HepG2 (cell line): ENCODE results near the gene ALG14. TPM values are rescaled to one million over a fixed set of nuclear protein-coding genes. Genes with fewer than 3 reads are reported as not detected.

ENCODE experiments used
- ATAC-seq: fragments of 200-7000 bp; cut with Tn5 transposase; 3 replicates; pipeline ENCODE4 v1.9.1; 2020; ENCODE audit warnings: mild to moderate bottlenecking, moderate library complexity
- BruUV-seq: library from RNA; stranded (reverse); fragments of 400-500 nt; replicated peaks from 2 replicates; lab custom pipeline; 2021; lab: Mats Ljungman, UMichigan
- CTCF ChIA-PET: fragments of 300-600 bp; formaldehyde crosslinking; extraction: SDS; loops from one replicate; lab custom pipeline; 2021; ENCODE audit warnings: low total read pairs, inconsistent platforms, low intra/inter-chr PET ratio; lab: Yijun Ruan, JAX
- POLR2A ChIA-PET: fragments of 350-600 bp; sonication (Branson Sonifier 250); formaldehyde crosslinking; loops from one replicate; lab custom pipeline; 2020; ENCODE audit warnings: antibody characterized with exemption, inconsistent platforms; lab: Yijun Ruan, JAX
- DNase-seq: peaks from one replicate; pipeline ENCODE4 v3.0.0-alpha.2; 2015; ENCODE audit warnings: low spot score
- FAIRE-seq: peaks from 3 replicates; lab custom pipeline; 2011; peaks lifted over from hg19 to GRCh38; lab: Jason Lieb, UNC
- H2AFZ ChIP-seq: one replicate; pipeline ENCODE4 v1.6.1; 2011; ENCODE audit warnings: low read length, inconsistent platforms
- H3K27ac ChIP-seq: fragments of 300-600 bp; 3 replicates; pipeline ENCODE4 v1.8.0; 2011; ENCODE audit warnings: mixed run types, mild to moderate bottlenecking, mixed read lengths, low read length, inconsistent platforms; ENCODE audit not compliant: insufficient read depth; ENCODE audit errors: extremely low read length
- H3K27me3 ChIP-seq, 2 experiments: fragments of 200-600 bp in 1 of 2; 2 replicates in 1 of 2; 3 replicates in 1 of 2; pipeline versions ENCODE4 v1.6.0 to v1.8.0; 2011; ENCODE audit warnings: low read length in 2 of 2, mild to moderate bottlenecking in 2 of 2, moderate library complexity in 2 of 2, inconsistent platforms in 1 of 2; ENCODE audit not compliant: insufficient read depth in 2 of 2, control insufficient read depth in 1 of 2
- H3K36me3 ChIP-seq, 2 experiments: fragments of 200-600 bp in 1 of 2; replicated peaks in 1 of 2; 2 replicates in 1 of 2; 3 replicates in 1 of 2; pipeline versions ENCODE4 v1.5.1 to v1.8.0; 2011; ENCODE audit warnings: low read length in 2 of 2, inconsistent platforms in 1 of 2; ENCODE audit not compliant: insufficient read depth in 2 of 2, control insufficient read depth in 1 of 2
- H3K4me1 ChIP-seq: 2 replicates; pipeline ENCODE4 v1.5.1; 2012; ENCODE audit warnings: low read length, inconsistent platforms; ENCODE audit not compliant: insufficient read depth
- H3K4me2 ChIP-seq: 2 replicates; pipeline ENCODE4 v1.6.0; 2011; ENCODE audit warnings: low read depth, low read length, inconsistent platforms
- H3K4me3 ChIP-seq, 3 experiments: fragments of 200-600 bp in 1 of 3; sonication (generic), shearing (Covaris generic) in 1 of 3; replicated peaks in 1 of 3; 2 replicates each; pipeline ENCODE4 v1.5.1; 2011 to 2016; ENCODE audit warnings: low read length in 3 of 3, inconsistent platforms in 2 of 3, low read depth in 2 of 3, mild to moderate bottlenecking in 2 of 3, control low read depth in 1 of 3, mixed read lengths in 1 of 3; ENCODE audit not compliant: insufficient read depth in 1 of 3
- H3K79me2 ChIP-seq: one replicate; pipeline ENCODE4 v1.6.1; 2011; ENCODE audit warnings: low read length, inconsistent platforms; ENCODE audit not compliant: insufficient read depth
- H3K9ac ChIP-seq: 2 replicates; pipeline ENCODE4 v1.6.0; 2011; ENCODE audit warnings: mild to moderate bottlenecking, low read depth, low read length, inconsistent platforms; ENCODE audit not compliant: insufficient read depth
- H3K9me3 ChIP-seq: 2 replicates; pipeline ENCODE4 v1.5.1; 2012; ENCODE audit warnings: mild to moderate bottlenecking, low read length
- H4K20me1 ChIP-seq: 2 replicates; pipeline ENCODE4 v1.6.0; 2011; ENCODE audit warnings: inconsistent platforms, mild to moderate bottlenecking, low read length, moderate library complexity; ENCODE audit not compliant: insufficient read depth
- ARID5B ChIP-seq: IDR thresholded peaks from 2 replicates; pipeline ENCODE4 v1.4.0; 2020; ENCODE audit warnings: mild to moderate bottlenecking, missing genetic modification reagents
- FOXJ3 ChIP-seq: sonication (generic); formaldehyde crosslinking; IDR thresholded peaks from 2 replicates; pipeline ENCODE4 v1.4.0; 2020; ENCODE audit warnings: missing genetic modification reagents, mild to moderate bottlenecking, borderline replicate concordance
- GATA4 ChIP-seq: sonication (generic); IDR thresholded peaks from 2 replicates; pipeline ENCODE4 v1.6.1; 2016; ENCODE audit warnings: antibody characterized with exemption, low read depth, borderline replicate concordance
- GATAD2A ChIP-seq: IDR thresholded peaks from 2 replicates; pipeline ENCODE4 v1.6.1; 2016
- HOMEZ ChIP-seq: IDR thresholded peaks from 2 replicates; pipeline ENCODE4 v1.6.1; 2016; ENCODE audit warnings: low read depth
- KDM5A ChIP-seq: fragments of 200-600 bp; sonication (generic); IDR thresholded peaks from 2 replicates; pipeline ENCODE4 v1.7.0; 2018; ENCODE audit warnings: antibody characterized with exemption, mild to moderate bottlenecking, low read length, borderline replicate concordance
- MLLT10 ChIP-seq: sonication (generic); formaldehyde crosslinking; IDR thresholded peaks from 2 replicates; pipeline ENCODE4 v1.4.0; 2020; ENCODE audit warnings: missing genetic modification reagents
- MTF1 ChIP-seq: sonication (generic); formaldehyde crosslinking; IDR thresholded peaks from 2 replicates; pipeline ENCODE4 v1.5.0; 2020; ENCODE audit warnings: missing genetic modification reagents
- NFKBIZ ChIP-seq: IDR thresholded peaks from 2 replicates; pipeline ENCODE4 v1.6.1; 2018; ENCODE audit warnings: missing genetic modification reagents, missing compliant biosample characterization
- TEAD2 ChIP-seq: sonication (generic); formaldehyde crosslinking; IDR thresholded peaks from 2 replicates; pipeline ENCODE4 v1.9.0; 2021; ENCODE audit warnings: missing genetic modification reagents
- WIZ ChIP-seq: sonication (generic); formaldehyde crosslinking; IDR thresholded peaks from 2 replicates; pipeline ENCODE4 v1.5.1; 2020; ENCODE audit warnings: mild to moderate bottlenecking, missing genetic modification reagents
- YEATS4 ChIP-seq: sonication (generic); formaldehyde crosslinking; IDR thresholded peaks from 2 replicates; pipeline ENCODE4 v1.4.0; 2020; ENCODE audit warnings: missing genetic modification reagents, borderline replicate concordance
- ZNF296 ChIP-seq: sonication (generic); formaldehyde crosslinking; conservative IDR thresholded peaks from 2 replicates; pipeline ENCODE4 v1.5.0; 2020; ENCODE audit warnings: mild to moderate bottlenecking, missing genetic modification reagents
- ZNF557 ChIP-seq: sonication (generic); formaldehyde crosslinking; IDR thresholded peaks from 2 replicates; pipeline ENCODE4 v1.4.0; 2020; ENCODE audit warnings: missing genetic modification reagents
- WGBS: methylation state at CpG from one replicate; pipeline ENCODE4 v1.1.6; 2017; ENCODE audit warnings: low lambda C conversion rate; 5-methylcytosine and 5-hydroxymethylcytosine counted together
- in situ Hi-C: cut with HindIII; loops from 2 replicates; pipeline ENCODE4 v1.10.0; 2017; ENCODE audit warnings: low pct_unique_long_range_greater_than_20kb; ENCODE audit not compliant: extremely low pct_ligation_motif_present
- intact Hi-C: fragments of 100-400 bp; cut with micrococcal nuclease; formaldehyde crosslinking; loops from one replicate; pipeline ENCODE4 v1.10.0; 2022; ENCODE audit not compliant: unreplicated experiment
- polyA plus RNA-seq, 8 experiments: library from polyadenylated mRNA; depleted of rRNA in 3 of 8; stranded (reverse) in 7 of 8; unstranded in 1 of 8; fragments of >200 nt; fragmentation: Illumina TruSeq in 4 of 8; extraction: Trizol in 4 of 8; gene quantifications; 2 replicates each; pipeline versions ENCODE4 v1.2.1 to v1.2.3, GENCODE V29; 2011 to 2016; ENCODE audit warnings: low read depth in 4 of 8, missing spikeins in 1 of 8, mixed read lengths in 1 of 8; ENCODE audit not compliant: insufficient read depth in 1 of 8
- total RNA-seq, 5 experiments: library from RNA; depleted of rRNA; stranded (reverse); fragments of >200 nt; fragmentation: Illumina TruSeq; extraction: Trizol; gene quantifications; 2 replicates each; pipeline ENCODE4 v1.2.3, GENCODE V29; 2016; ENCODE audit warnings: low read depth in 1 of 5

Gene ALG14
- total and polyA plus RNA-seq, 2 of the 13 experiments (the other 11 are each of a cell fraction or from before 2014, with no cell fraction given): 4.5 to 12.7 TPM

DNA sequence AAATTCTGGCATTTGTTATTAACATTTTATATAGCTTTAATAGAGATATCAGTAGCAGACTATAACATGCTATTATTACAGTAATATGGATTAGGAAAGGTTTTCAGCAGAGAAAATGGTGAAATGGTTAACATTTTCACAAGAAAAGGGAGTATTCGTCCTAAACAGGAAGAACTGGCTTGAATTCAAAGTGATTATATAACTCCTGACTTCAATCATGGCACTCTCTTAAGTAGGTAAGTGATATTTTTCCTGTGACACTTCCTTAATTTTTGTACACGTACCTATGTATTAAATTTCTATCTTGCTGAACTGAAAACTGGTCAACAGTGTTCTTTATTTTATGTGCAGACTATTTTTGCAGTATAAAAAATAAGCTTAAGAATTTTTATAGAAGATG is 77.9 kb downstream of the ALG14 start:
- DNase-seq: no peak
- WGBS: 91% methylated on average over 2 of the region's 2 CpGs
- no peak overlapping the region for H3K4me3 ChIP-seq
- H3K9ac ChIP-seq: no peak overlapping the region
- in situ Hi-C loops (no loop called here), intact Hi-C loops (no loop called here)
- no TSS peak for BruUV-seq
- CTCF ChIA-PET: no interaction called here
- POLR2A ChIA-PET: no interaction called here
- H3K79me2 ChIP-seq: no peaks in the 10 kb centered on the region
- H3K36me3 ChIP-seq: no peaks in the 10 kb centered on the region
- H3K9me3 ChIP-seq: no peaks in the 10 kb centered on the region
- H3K4me1 ChIP-seq: peaks cover 21% of the 10 kb centered on the region
- no peak overlapping the region for H3K27ac ChIP-seq
- no peak overlapping the region for H3K4me2 ChIP-seq
- ATAC-seq: no peak
- no peak for FAIRE-seq
- TF ChIP-seq FOXJ3 (CRISPR knock-in tag) (no peak), ZNF296 (CRISPR knock-in tag) (no peak), KDM5A (no peak), YEATS4 (CRISPR knock-in tag) (no peak), MLLT10 (CRISPR knock-in tag) (no peak), NFKBIZ (CRISPR knock-in tag) (no peak), TEAD2 (CRISPR knock-in tag) (no peak), GATA4 (no peak)
- H4K20me1 ChIP-seq: no peaks in the 10 kb centered on the region
- H2AFZ ChIP-seq: no peak overlapping the region
- H3K27me3 ChIP-seq: no peaks in the 10 kb centered on the region; a peak in 1 of 5 replicates

GRCh38 chr1:94993931-94994645 is 78.7 kb downstream of the ALG14 start:
- Histone ChIP-seq H3K4me1 (peaks cover 21% of the 10 kb centered on the region), H3K9me3 (no peaks in the 10 kb centered on the region), H4K20me1 (no peaks in the 10 kb centered on the region), H3K27me3 (no peaks in the 10 kb centered on the region; a peak in 1 of 5 replicates), H3K9ac (no peak overlapping the region), H3K36me3 (no peaks in the 10 kb centered on the region), H3K4me3 (no peak overlapping the region), H2AFZ (no peak overlapping the region), H3K79me2 (no peaks in the 10 kb centered on the region), H3K27ac (peak overlapping the region; percentile 30), H3K4me2 (no peak overlapping the region)
- in situ Hi-C loops (no loop called here), intact Hi-C loops (no loop called here)
- DNase-seq (peak; percentile 24), ATAC-seq (peak; percentile 25; the same call in 1 of the 3 replicates), FAIRE-seq (no peak)
- 55% methylated on average over 4 of the region's 4 CpGs for WGBS
- no TSS peak for BruUV-seq
- POLR2A ChIA-PET: interaction anchor here (1.3 kb wide), 1 partner anchor 66 kb away, joined by 3 read pairs; no protein-coding TSS in a partner anchor
- CTCF ChIA-PET: no interaction called here
- TF ChIP-seq HOMEZ (CRISPR knock-in tag) (peak; percentile 90), GATAD2A (CRISPR knock-in tag) (0 out of 2 replicates have a peak, but pooled peaks have one; percentile 14), ZNF557 (CRISPR knock-in tag) (no peak), MTF1 (CRISPR knock-in tag) (no peak), WIZ (CRISPR knock-in tag) (no peak), ARID5B (CRISPR knock-in tag) (0 out of 2 replicates have a peak, but pooled peaks have one; percentile 8)
